NT2/D1 (cell line): ENCODE measurements around the gene TBC1D10A.

ENCODE experiments used
- DNase-seq: peaks from one replicate; pipeline ENCODE4 v3.0.0-alpha.2; 2011; ENCODE audit warnings: low read depth, low spot score
- H3K27me3 ChIP-seq: 2 replicates; pipeline ENCODE4 v1.6.0; 2011; ENCODE audit warnings: mild to moderate bottlenecking; ENCODE audit not compliant: insufficient read length, insufficient read depth
- H3K36me3 ChIP-seq: 2 replicates; pipeline ENCODE4 v1.6.1; 2011; ENCODE audit warnings: mild to moderate bottlenecking, low read length, mixed read lengths; ENCODE audit not compliant: insufficient read depth, insufficient read length
- H3K4me1 ChIP-seq: 2 replicates; pipeline ENCODE4 v1.5.1; 2011; ENCODE audit not compliant: insufficient read depth, insufficient read length
- H3K4me3 ChIP-seq: 2 replicates; pipeline ENCODE4 v1.5.1; 2011; ENCODE audit warnings: low read depth; ENCODE audit not compliant: insufficient read length
- H3K9ac ChIP-seq: 2 replicates; pipeline ENCODE4 v1.6.0; 2011; ENCODE audit warnings: low read depth; ENCODE audit not compliant: insufficient read length
- H3K9me3 ChIP-seq: 2 replicates; pipeline ENCODE4 v1.5.1; 2011; ENCODE audit warnings: mild to moderate bottlenecking, low read length; ENCODE audit not compliant: insufficient read depth
- SUZ12 ChIP-seq: IDR thresholded peaks from 2 replicates; pipeline ENCODE4 v1.6.1; 2011; ENCODE audit not compliant: insufficient read length, insufficient read depth; ENCODE audit errors: extremely low read depth
- YY1 ChIP-seq: IDR thresholded peaks from 2 replicates; pipeline ENCODE4 v1.6.1; 2011; ENCODE audit not compliant: insufficient read length, insufficient read depth
- ZNF274 ChIP-seq: IDR thresholded peaks from 2 replicates; pipeline ENCODE4 v1.6.1; 2011; ENCODE audit warnings: mild to moderate bottlenecking, low read depth, low read length

Gene TBC1D10A

GRCh38 chr22:30282616-30283046 is 44.1 kb downstream of the TBC1D10A start:
- TF ChIP-seq YY1: no peak
- no peak for TF ChIP-seq ZNF274
- no peak for TF ChIP-seq SUZ12
- H3K4me1 ChIP-seq: peaks cover 14% of the 10 kb centered on the region
- H3K9ac ChIP-seq: no peak overlapping the region
- H3K4me3 ChIP-seq: no peak overlapping the region
- peaks cover 25% of the 10 kb centered on the region for H3K36me3 ChIP-seq
- H3K27me3 ChIP-seq: no peaks in the 10 kb centered on the region
- no peaks in the 10 kb centered on the region for H3K9me3 ChIP-seq
- DNase-seq: no peak

- no peak for TF ChIP-seq ZNF274
- TF ChIP-seq SUZ12: no peak
- TF ChIP-seq YY1: no peak
- H3K4me1 ChIP-seq: peaks cover 11% of the 10 kb centered on the region
- H3K9ac ChIP-seq: no peak overlapping the region
These were observed 46.2 kb downstream of the TBC1D10A start for GRCh38 chr22:30280505-30280904.

GRCh38 chr22:30279932-30280331 is 46.8 kb downstream of the TBC1D10A start:
- TF ChIP-seq ZNF274: no peak
- Histone ChIP-seq H3K36me3 (peaks cover 5% of the 10 kb centered on the region), H3K27me3 (no peaks in the 10 kb centered on the region), H3K9me3 (no peaks in the 10 kb centered on the region), H3K4me1 (peaks cover 11% of the 10 kb centered on the region), H3K4me3 (no peak overlapping the region), H3K9ac (no peak overlapping the region)
- no peak for DNase-seq

More at GRCh38 chr22:30280505-30280904, 46.2 kb downstream of the TBC1D10A start:
- no peak for DNase-seq
- Histone ChIP-seq H3K4me3 (no peak overlapping the region), H3K36me3 (peaks cover 10% of the 10 kb centered on the region), H3K9me3 (no peaks in the 10 kb centered on the region), H3K27me3 (no peaks in the 10 kb centered on the region)

GRCh38 chr22:30279046-30279788 is 47.5 kb downstream of the TBC1D10A start:
- Histone ChIP-seq H3K36me3 (no peaks in the 10 kb centered on the region), H3K4me1 (peaks cover 11% of the 10 kb centered on the region), H3K9ac (no peak overlapping the region), H3K9me3 (no peaks in the 10 kb centered on the region), H3K27me3 (no peaks in the 10 kb centered on the region), H3K4me3 (no peak overlapping the region)
- no peak for DNase-seq
- TF ChIP-seq YY1 (no peak), SUZ12 (no peak), ZNF274 (no peak)

- H3K36me3 ChIP-seq: no peaks in the 10 kb centered on the region
- H3K9me3 ChIP-seq: no peaks in the 10 kb centered on the region
- peaks cover 9% of the 10 kb centered on the region for H3K4me1 ChIP-seq
- peak overlapping the region; percentile 32 for H3K9ac ChIP-seq
- TF ChIP-seq ZNF274: no peak
- no peak for TF ChIP-seq YY1
- no peak for TF ChIP-seq SUZ12
- no peak for DNase-seq
- H3K27me3 ChIP-seq: no peaks in the 10 kb centered on the region
- H3K4me3 ChIP-seq: no peak overlapping the region
These were observed 49.0 kb downstream of the TBC1D10A start for GRCh38 chr22:30277547-30278344.

- no peak overlapping the region for H3K9ac ChIP-seq
- no peaks in the 10 kb centered on the region for H3K36me3 ChIP-seq
- H3K9me3 ChIP-seq: no peaks in the 10 kb centered on the region
- peaks cover 9% of the 10 kb centered on the region for H3K4me1 ChIP-seq
- H3K4me3 ChIP-seq: no peak overlapping the region
- H3K27me3 ChIP-seq: no peaks in the 10 kb centered on the region
- no peak for TF ChIP-seq ZNF274
- no peak for TF ChIP-seq YY1
- TF ChIP-seq SUZ12: no peak
- no peak for DNase-seq
These were observed 50.7 kb downstream of the TBC1D10A start for GRCh38 chr22:30276039-30276438.

- Histone ChIP-seq H3K9me3 (no peaks in the 10 kb centered on the region), H3K27me3 (no peaks in the 10 kb centered on the region), H3K36me3 (no peaks in the 10 kb centered on the region), H3K4me1 (peaks cover 11% of the 10 kb centered on the region), H3K9ac (no peak overlapping the region), H3K4me3 (no peak overlapping the region)
- TF ChIP-seq YY1 (no peak), ZNF274 (no peak), SUZ12 (no peak)
- no peak for DNase-seq
These were observed 51.1 kb downstream of the TBC1D10A start for GRCh38 chr22:30275625-30276024.
